CD1c-positive myeloid dendritic cell (primary cell): Measurements from ENCODE around the gene TTLL4.

Experiments used
- DNase-seq: peaks from one replicate; pipeline ENCODE4 v3.0.0-alpha.2; 2016; ENCODE audit errors: extremely low spot score

The TTLL4 gene

GRCh38 chr2:218710687-218711549 is at the start of gene TTLL4:
TSS of gene TTLL4 (plus strand) at chr2:218710835. CDS start at chr2:218737677, 26,842 bp downstream.
- peak; percentile 99 for DNase-seq

GRCh38 chr2:218662377-218662776 is 48.3 kb upstream of the TTLL4 start:
- no peak for DNase-seq

- DNase-seq = no peak
Measured at GRCh38 chr2:218662827-218663226, 47.8 kb upstream of the TTLL4 start.

GRCh38 chr2:218663901-218664300 is 46.7 kb upstream of the TTLL4 start:
- DNase-seq = no peak

- no peak for DNase-seq
Measured at GRCh38 chr2:218664653-218665052, 46.0 kb upstream of the TTLL4 start.

- peak; percentile 12 for DNase-seq
Measured at GRCh38 chr2:218671097-218671653, 39.5 kb upstream of the TTLL4 start.

- peak; percentile 85 for DNase-seq
Measured at GRCh38 chr2:218671654-218672566, 38.7 kb upstream of the TTLL4 start, which contains the start of the genes RNF25 and STK36. TSS of gene RNF25 (minus strand) at chr2:218672002. CDS start at chr2:218671970, 32 bp downstream. TSS of gene STK36 (plus strand) at chr2:218672086. CDS start at chr2:218672830, 744 bp downstream.

GRCh38 chr2:218679119-218679518 is 31.5 kb upstream of the TTLL4 start:
- peak; percentile 85 for DNase-seq

- DNase-seq = no peak
Measured at GRCh38 chr2:218680061-218680460, 30.6 kb upstream of the TTLL4 start.

- peak; percentile 79 for DNase-seq
Measured at GRCh38 chr2:218687400-218688060, 23.1 kb upstream of the TTLL4 start.

- DNase-seq = no peak
Measured at GRCh38 chr2:218691234-218691633, 19.4 kb upstream of the TTLL4 start.

- no peak for DNase-seq
Measured at GRCh38 chr2:218694405-218695145, 16.1 kb upstream of the TTLL4 start.

- DNase-seq = no peak
Measured at GRCh38 chr2:218698885-218699284, 11.8 kb upstream of the TTLL4 start.

GRCh38 chr2:218701806-218702205 is 8.8 kb upstream of the TTLL4 start:
- no peak for DNase-seq

GRCh38 chr2:218703341-218703740 is 7.3 kb upstream of the TTLL4 start:
- no peak for DNase-seq

GRCh38 chr2:218708086-218708485 is 2.5 kb upstream of the TTLL4 start:
- DNase-seq = no peak

GRCh38 chr2:218709908-218710307 is 727 bp upstream of the TTLL4 start:
- DNase-seq = no peak

- no peak for DNase-seq
Measured at GRCh38 chr2:218710334-218710686, 325 bp upstream of the TTLL4 start.

GRCh38 chr2:218711550-218711929 is 905 bp downstream of the TTLL4 start:
- no peak for DNase-seq

GRCh38 chr2:218713922-218714321 is 3.3 kb downstream of the TTLL4 start:
- no peak for DNase-seq

GRCh38 chr2:218716070-218716469 is 5.4 kb downstream of the TTLL4 start:
- no peak for DNase-seq
